Measurements from ENCODE around the gene TMED5. TPM values are rescaled to one million over a fixed set of nuclear protein-coding genes. Genes with fewer than 3 reads are reported as not detected.

TMED5 gene
- total and polyA plus RNA-seq, 2 of the 4 experiments (the other 2 are of a cell fraction) = 20.1 to 38.1 TPM

GRCh38 chr1:93114391-93114790 lies 65.8 kb downstream of the TMED5 start:
- Histone ChIP-seq H3K4me3 (ENCODE audit: insufficient read depth, low read depth, low read length) (no peak overlapping the region), H3K79me1 (ENCODE audit: low read depth in 1 of 2, low read length in 2 of 2) (peaks cover 22 to 35% of the 10 kb centered on the region in 2 experiments), H3K36me3 (ENCODE audit: control insufficient read depth, insufficient read depth, low read length) (peaks cover 15% of the 10 kb centered on the region), H3K18ac (ENCODE audit: low read depth, low read length) (no peak overlapping the region), H3K27me3 (ENCODE audit: control insufficient read depth, insufficient read depth, low read length) (no peaks in the 10 kb centered on the region), H2AK9ac (replicated peaks; ENCODE audit: low read depth, low read length, poor library complexity) (no peak overlapping the region), H3K56ac (ENCODE audit: extremely low read depth, insufficient read depth, low read length) (no peak overlapping the region), H2BK120ac (ENCODE audit: low read depth, low read length) (no peak overlapping the region), H2BK15ac (ENCODE audit: low read depth, low read length) (no peak overlapping the region), H4K8ac (ENCODE audit: low read depth in 2 of 2, low read length in 2 of 2) (no peak overlapping the region), H3K4me1 (ENCODE audit: control insufficient read depth, insufficient read depth, low read length) (no peaks in the 10 kb centered on the region), H3K14ac (replicated peaks; ENCODE audit: low read depth, low read length) (no peak overlapping the region), H4K20me1 (ENCODE audit: insufficient read depth, low read length) (peaks cover 4% of the 10 kb centered on the region; the same call in 1 of the 2 replicates), H2BK20ac (ENCODE audit: low read depth, low read length) (no peak overlapping the region), H3K23ac (ENCODE audit: low read depth, low read length) (no peak overlapping the region), H3K4me2 (ENCODE audit: low read depth, low read length) (no peak overlapping the region), H3K9me3 (ENCODE audit: control insufficient read depth, insufficient read depth, low read length) (no peaks in the 10 kb centered on the region), H3K4ac (ENCODE audit: low read depth, low read length) (no peak overlapping the region), H4K5ac (ENCODE audit: low read depth, low read length) (no peak overlapping the region), H2AFZ (replicated peaks; ENCODE audit: low read length, poor library complexity) (no peak overlapping the region), H2AK5ac (ENCODE audit: low read depth, low read length) (no peak overlapping the region), H4K91ac (ENCODE audit: insufficient read depth, low read depth, low read length) (no peak overlapping the region), H3K9me1 (ENCODE audit: insufficient read depth, low read length) (peaks cover 2% of the 10 kb centered on the region; the same call in 1 of the 2 replicates), H3K27ac (ENCODE audit: insufficient read depth, low read length) (no peak overlapping the region), H3K9ac (ENCODE audit: low read depth, low read length) (no peak overlapping the region), H2BK5ac (ENCODE audit: low read depth, low read length, poor library complexity, severe bottlenecking) (no peak overlapping the region)
- in situ Hi-C loops (cut with MboI; ENCODE audit: low sequenced_read_pairs) (no loop called here), intact Hi-C loops (cut with micrococcal nuclease) (no loop called here), dilution Hi-C loops (cut with HindIII; ENCODE audit: low sequenced_read_pairs, unreplicated experiment) (no loop called here)
- DNase-seq = peak; percentile 50
- WGBS, 2 experiments (ENCODE audit: extremely low coverage in 2 of 2, insufficient read length in 1 of 2) = 85% methylated on average over 2 of the region's 2 CpGs; no CpG with 5 or more reads in 1 of the 2 experiments
- ChIA-PET CTCF (no interaction called here), POLR2A (ENCODE audit: unreplicated experiment) (no interaction called here)
- no peak for ATAC-seq (ENCODE audit: low read depth)
- no peak for TF ChIP-seq BHLHE40 (IDR thresholded peaks at IDR 0.05; ENCODE audit: low read depth, low read length)
- peak; percentile 49; the same call in 1 of the 2 replicates for TF ChIP-seq CEBPB (IDR thresholded peaks at IDR 0.05; ENCODE audit: low read depth, low read length)
- TF ChIP-seq CHD1 (IDR thresholded peaks at IDR 0.05; ENCODE audit: low read depth, low read length) = no peak
- no peak for TF ChIP-seq RCOR1 (IDR thresholded peaks at IDR 0.05; ENCODE audit: insufficient replicate concordance, low read length)
- TF ChIP-seq NFE2L2 (IDR thresholded peaks at IDR 0.05; ENCODE audit: low read depth, low read length) = no peak
- no TSS peak for BruUV-seq (replicated peaks)

Data from IMR-90 (cell line).